GM10248 (cell line): ENCODE data around the gene TMEFF2.

Source experiments
- CTCF ChIA-PET: fragments of 300-600 bp; sonication (Branson Sonifier 250); formaldehyde crosslinking; extraction: SDS; loops from one replicate; lab custom pipeline; 2021; ENCODE audit warnings: antibody characterized with exemption; lab: Yijun Ruan, JAX
- POLR2A ChIA-PET: fragments of 350-650 bp; sonication (Branson Sonifier 250); formaldehyde crosslinking; extraction: SDS; loops from one replicate; lab custom pipeline; 2020; ENCODE audit warnings: antibody characterized with exemption; lab: Yijun Ruan, JAX
- DNase-seq: peaks from one replicate; pipeline ENCODE4 v3.0.0; 2012; ENCODE audit errors: extremely low spot score
- TF ChIP-seq, protein P1 (sequence below): IDR thresholded peaks from 2 replicates; pipeline ENCODE4 v1.5.1; 2012; ENCODE audit warnings: mild to moderate bottlenecking, low read depth; ENCODE audit errors: extremely low read depth, missing control alignments, control extremely low read depth

Gene TMEFF2

DNA sequence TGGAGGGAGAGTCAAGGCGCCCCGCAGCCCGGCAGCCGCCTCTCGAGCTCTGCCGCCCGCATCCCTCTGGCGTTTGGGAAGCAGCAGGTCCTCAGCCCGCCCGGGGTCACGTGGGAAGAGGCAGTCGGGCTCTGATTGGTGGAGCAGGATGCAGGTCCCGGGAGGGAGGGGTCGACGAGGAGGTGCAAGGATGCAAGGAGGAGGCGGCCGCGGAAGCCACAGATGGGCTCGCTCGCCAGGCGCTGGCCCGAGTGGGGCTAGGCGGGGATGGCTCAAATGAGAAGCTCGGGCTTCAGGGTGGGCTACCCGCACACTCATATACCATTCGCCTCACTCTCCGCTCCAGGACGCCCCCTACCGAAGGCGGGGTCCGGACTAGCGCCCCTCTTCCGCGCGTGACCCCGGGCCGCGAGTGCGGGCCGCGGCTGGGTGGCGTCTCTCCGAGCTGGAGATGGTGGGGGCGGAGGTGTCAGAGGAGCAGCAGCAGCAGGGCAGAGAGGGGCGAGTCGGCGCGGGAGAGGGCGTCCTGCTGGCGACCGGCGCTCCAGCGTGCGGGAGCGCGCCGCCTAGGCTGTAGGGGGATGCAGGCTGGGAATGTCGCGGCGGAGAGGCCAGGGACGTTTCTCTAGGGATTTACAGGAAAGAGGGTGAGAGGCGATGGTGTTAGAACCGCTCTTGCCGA is at the start of gene TMEFF2:
TMEFF2 (minus strand) TSS at position 68 of the 682 bp plus-strand sequence. CDS start 409 bp downstream, outside the sequence.
- ChIA-PET CTCF (interaction anchor here (1.0 to 1.8 kb wide), 3 partner anchors 11 to 33 kb away, joined by 5 to 6 read pairs (median 6); no protein-coding TSS in a partner anchor), POLR2A (no interaction called here)
- TF ChIP-seq, protein P1, sequence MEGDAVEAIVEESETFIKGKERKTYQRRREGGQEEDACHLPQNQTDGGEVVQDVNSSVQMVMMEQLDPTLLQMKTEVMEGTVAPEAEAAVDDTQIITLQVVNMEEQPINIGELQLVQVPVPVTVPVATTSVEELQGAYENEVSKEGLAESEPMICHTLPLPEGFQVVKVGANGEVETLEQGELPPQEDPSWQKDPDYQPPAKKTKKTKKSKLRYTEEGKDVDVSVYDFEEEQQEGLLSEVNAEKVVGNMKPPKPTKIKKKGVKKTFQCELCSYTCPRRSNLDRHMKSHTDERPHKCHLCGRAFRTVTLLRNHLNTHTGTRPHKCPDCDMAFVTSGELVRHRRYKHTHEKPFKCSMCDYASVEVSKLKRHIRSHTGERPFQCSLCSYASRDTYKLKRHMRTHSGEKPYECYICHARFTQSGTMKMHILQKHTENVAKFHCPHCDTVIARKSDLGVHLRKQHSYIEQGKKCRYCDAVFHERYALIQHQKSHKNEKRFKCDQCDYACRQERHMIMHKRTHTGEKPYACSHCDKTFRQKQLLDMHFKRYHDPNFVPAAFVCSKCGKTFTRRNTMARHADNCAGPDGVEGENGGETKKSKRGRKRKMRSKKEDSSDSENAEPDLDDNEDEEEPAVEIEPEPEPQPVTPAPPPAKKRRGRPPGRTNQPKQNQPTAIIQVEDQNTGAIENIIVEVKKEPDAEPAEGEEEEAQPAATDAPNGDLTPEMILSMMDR, result no peak
- peak; percentile 41 for DNase-seq

GRCh38 chr2:192243488-192243887 is 48.8 kb upstream of the TMEFF2 start:
- TF ChIP-seq, protein P1, result no peak
- ChIA-PET CTCF (interaction anchor here (1.2 kb wide), 1 partner anchor 9 kb away, joined by 3 read pairs; no protein-coding TSS in a partner anchor), POLR2A (no interaction called here)
- DNase-seq, result no peak

- ChIA-PET CTCF (interaction anchor here (1.1 kb wide), 1 partner anchor 24 kb away, joined by 3 read pairs; no protein-coding TSS in a partner anchor), POLR2A (no interaction called here)
- TF ChIP-seq, protein P1, result no peak
- no peak for DNase-seq
Observed at GRCh38 chr2:192236136-192236535, 41.4 kb upstream of the TMEFF2 start.

DNA sequence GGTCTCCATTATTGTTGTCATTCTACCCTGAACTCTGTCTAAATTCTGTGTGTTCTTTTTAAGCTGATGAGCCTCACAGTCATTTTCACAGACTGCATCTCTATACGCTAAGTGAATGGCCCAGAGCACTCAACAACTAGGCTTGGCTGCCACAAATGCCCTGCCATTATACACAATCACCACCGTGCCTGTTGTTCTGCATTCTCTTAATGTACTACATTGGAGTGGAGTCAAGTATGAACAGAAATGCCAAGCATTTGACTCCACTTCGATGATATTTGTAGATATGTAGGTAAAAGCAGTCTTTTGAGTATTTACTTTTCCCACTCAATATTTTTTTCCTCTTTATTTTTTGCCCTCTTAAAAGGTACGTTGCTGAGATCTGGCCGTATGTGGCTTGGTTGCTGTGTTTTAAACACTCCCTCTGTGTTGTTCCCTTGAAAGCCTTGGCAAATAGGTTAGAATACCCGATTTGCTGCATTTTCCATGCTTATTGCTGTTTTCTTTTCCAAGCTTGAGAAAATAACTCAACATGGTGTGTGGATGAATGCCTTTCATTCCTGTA is 36.2 kb upstream of the TMEFF2 start:
- TF ChIP-seq, protein P1, result no peak
- ChIA-PET CTCF (interaction anchor here (1.5 kb wide), 1 partner anchor 473 kb away, joined by 3 read pairs; no protein-coding TSS in a partner anchor), POLR2A (no interaction called here)
- DNase-seq, result no peak

DNA sequence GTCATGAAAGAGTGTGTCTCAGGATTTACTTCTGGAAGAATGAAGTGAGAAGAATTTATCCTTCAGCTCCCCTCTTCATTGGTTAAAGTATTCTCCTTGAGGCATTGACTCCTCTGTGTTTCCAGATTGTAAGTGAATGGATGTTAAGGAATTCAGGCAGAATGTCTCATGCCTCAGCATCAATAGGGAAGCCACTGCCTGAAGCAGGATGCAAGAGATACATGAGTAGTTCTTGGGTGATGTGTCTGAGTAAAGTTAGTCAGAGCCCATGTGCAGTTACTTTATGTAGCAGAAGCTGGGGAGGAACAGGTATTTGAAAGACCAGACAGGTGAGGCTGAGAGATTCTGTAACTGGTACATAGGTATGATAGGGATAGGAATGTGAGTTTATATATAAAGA is 34.0 kb upstream of the TMEFF2 start:
- DNase-seq, result no peak
- CTCF ChIA-PET, result no interaction called here
- POLR2A ChIA-PET, result no interaction called here
- TF ChIP-seq, protein P1, result no peak

- TF ChIP-seq, protein P1, result no peak
- CTCF ChIA-PET, result interaction anchor here (1.5 kb wide), 1 partner anchor 30 kb away, joined by 4 read pairs; no protein-coding TSS in a partner anchor
- POLR2A ChIA-PET, result no interaction called here
- no peak for DNase-seq
Observed at GRCh38 chr2:192218970-192219369, 24.2 kb upstream of the TMEFF2 start.
